ENCODE data around the gene KLK5. TPM values are rescaled to one million over a fixed set of nuclear protein-coding genes. Genes with fewer than 3 reads are reported as not detected.

Gene KLK5, protein sequence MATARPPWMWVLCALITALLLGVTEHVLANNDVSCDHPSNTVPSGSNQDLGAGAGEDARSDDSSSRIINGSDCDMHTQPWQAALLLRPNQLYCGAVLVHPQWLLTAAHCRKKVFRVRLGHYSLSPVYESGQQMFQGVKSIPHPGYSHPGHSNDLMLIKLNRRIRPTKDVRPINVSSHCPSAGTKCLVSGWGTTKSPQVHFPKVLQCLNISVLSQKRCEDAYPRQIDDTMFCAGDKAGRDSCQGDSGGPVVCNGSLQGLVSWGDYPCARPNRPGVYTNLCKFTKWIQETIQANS
- not detected in 2 replicates for total RNA-seq (2014; rRNA removed; shearing (Covaris generic))
- total RNA-seq (2022), result not detected in 2 replicates
- Bru-seq, nascent RNA, result percentile 10 among the genes with signal in this experiment
- percentile 10 among the genes with signal in this experiment for BruChase-seq, experiment 1, labeled RNA remaining after a 6-hour chase
- BruChase-seq, experiment 2, labeled RNA remaining after a 2-hour chase, result percentile 16 among the genes with signal in this experiment
- long read RNA-seq, result 0 reads

DNA sequence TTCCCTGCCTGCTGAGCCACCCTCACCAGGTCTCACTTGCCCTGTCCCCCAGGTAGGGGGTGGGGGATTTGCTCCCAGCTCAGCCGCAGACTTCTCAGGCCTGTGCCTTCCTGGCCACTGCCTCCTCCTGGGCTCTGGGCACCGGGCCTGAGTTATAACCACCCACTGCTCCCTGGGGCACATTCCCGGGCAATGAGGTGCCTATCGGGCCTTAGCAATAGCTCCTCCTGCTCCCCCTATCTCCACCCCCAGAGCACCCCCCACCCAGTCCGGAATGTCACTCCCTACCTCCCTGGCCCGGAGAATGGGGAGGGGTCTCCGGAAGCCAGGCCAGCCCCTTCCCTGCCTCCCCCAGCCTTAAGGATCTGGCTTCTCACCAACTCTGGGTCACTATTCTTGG is at the start of gene KLK5:
TSS of gene KLK5 (minus strand) at position 129 of the 400 bp plus-strand sequence. CDS start 381 bp downstream, outside the sequence.
- intact Hi-C loops (cut with micrococcal nuclease; ENCODE audit: unreplicated experiment), result no loop called here
- DNase-seq (ENCODE audit: low spot score), result no peak

DNA sequence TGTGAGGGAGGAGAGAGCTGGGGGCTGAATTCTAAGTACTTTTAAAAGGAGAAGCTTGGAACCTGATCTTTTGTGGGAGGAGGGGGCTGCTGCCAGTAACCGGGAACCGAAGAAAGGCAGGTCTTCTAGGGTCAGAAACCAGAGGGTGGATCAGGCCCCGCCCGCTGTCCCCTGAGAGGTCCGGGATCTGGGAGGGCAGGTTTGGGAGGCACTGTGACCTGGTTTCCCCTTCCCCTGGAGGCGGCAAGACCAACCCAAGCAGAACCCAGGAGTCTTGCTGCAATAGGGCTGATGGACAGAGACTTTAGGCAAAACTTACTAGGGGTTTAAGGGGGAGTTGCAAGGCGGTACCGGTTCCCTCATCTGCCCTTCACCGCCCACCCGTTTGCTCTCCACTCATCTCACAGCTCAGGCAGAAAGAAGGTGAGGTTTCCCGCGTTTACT is 49.3 kb upstream of the KLK5 start:
- H3K4me1 ChIP-seq (ENCODE audit: insufficient read depth, low read length, poor library complexity, severe bottlenecking), result no peaks in the 10 kb centered on the region
- H4K20me1 ChIP-seq (ENCODE audit: insufficient read depth, low read length), result no peaks in the 10 kb centered on the region
- H3K4me3 ChIP-seq (ENCODE audit: low read depth, low read length, poor library complexity, severe bottlenecking), result no peak overlapping the region
- ChIA-PET CTCF (ENCODE audit: unreplicated experiment) (no interaction called here), POLR2A (no interaction called here)
- no peak for DNase-seq (ENCODE audit: low spot score)
- H3K27ac ChIP-seq (ENCODE audit: low read depth, low read length, poor library complexity, severe bottlenecking), result no peak overlapping the region
- intact Hi-C loops (cut with micrococcal nuclease; ENCODE audit: unreplicated experiment), result no loop called here
- no peak overlapping the region for H3K4me2 ChIP-seq (ENCODE audit: low read length)
- H2AFZ ChIP-seq (ENCODE audit: low read length), result no peak overlapping the region
- TF ChIP-seq EZH2phosphoT487 (IDR thresholded peaks at IDR 0.05; ENCODE audit: borderline replicate concordance, low read depth, low read length), result no peak
- TF ChIP-seq, protein P1, sequence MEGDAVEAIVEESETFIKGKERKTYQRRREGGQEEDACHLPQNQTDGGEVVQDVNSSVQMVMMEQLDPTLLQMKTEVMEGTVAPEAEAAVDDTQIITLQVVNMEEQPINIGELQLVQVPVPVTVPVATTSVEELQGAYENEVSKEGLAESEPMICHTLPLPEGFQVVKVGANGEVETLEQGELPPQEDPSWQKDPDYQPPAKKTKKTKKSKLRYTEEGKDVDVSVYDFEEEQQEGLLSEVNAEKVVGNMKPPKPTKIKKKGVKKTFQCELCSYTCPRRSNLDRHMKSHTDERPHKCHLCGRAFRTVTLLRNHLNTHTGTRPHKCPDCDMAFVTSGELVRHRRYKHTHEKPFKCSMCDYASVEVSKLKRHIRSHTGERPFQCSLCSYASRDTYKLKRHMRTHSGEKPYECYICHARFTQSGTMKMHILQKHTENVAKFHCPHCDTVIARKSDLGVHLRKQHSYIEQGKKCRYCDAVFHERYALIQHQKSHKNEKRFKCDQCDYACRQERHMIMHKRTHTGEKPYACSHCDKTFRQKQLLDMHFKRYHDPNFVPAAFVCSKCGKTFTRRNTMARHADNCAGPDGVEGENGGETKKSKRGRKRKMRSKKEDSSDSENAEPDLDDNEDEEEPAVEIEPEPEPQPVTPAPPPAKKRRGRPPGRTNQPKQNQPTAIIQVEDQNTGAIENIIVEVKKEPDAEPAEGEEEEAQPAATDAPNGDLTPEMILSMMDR (conservative IDR thresholded peaks at IDR 0.05; ENCODE audit: low read length), result no peak
- H3K79me2 ChIP-seq (ENCODE audit: insufficient read depth, low read depth, low read length), result no peaks in the 10 kb centered on the region
- no peaks in the 10 kb centered on the region for H3K36me3 ChIP-seq (ENCODE audit: insufficient read depth, low read length)
- BruUV-seq (replicated peaks), result no TSS peak
- no peaks in the 10 kb centered on the region for H3K9me2 ChIP-seq (ENCODE audit: insufficient read depth, low read length)
- no peaks in the 10 kb centered on the region for H3K9me3 ChIP-seq (ENCODE audit: low read length)

More for the DNA sequence above, at the start of gene KLK5:
- no peaks in the 10 kb centered on the region for H3K9me2 ChIP-seq (ENCODE audit: insufficient read depth, low read length)
- H3K36me3 ChIP-seq (ENCODE audit: insufficient read depth, low read length), result no peaks in the 10 kb centered on the region
- no peak within 1 kb of the TSS for H2AFZ ChIP-seq (ENCODE audit: low read length)
- H3K27ac ChIP-seq (ENCODE audit: low read depth, low read length, poor library complexity, severe bottlenecking), result no peak within 1 kb of the TSS
- POLR2A ChIA-PET, result no interaction called here
- no peak within 1 kb of the TSS for H3K4me3 ChIP-seq (ENCODE audit: low read depth, low read length, poor library complexity, severe bottlenecking)
- no peaks in the 10 kb centered on the region for H3K4me1 ChIP-seq (ENCODE audit: insufficient read depth, low read length, poor library complexity, severe bottlenecking)
- CTCF ChIA-PET (ENCODE audit: unreplicated experiment), result no interaction called here
- no TSS peak for BruUV-seq (replicated peaks)
- TF ChIP-seq, protein P1 (conservative IDR thresholded peaks at IDR 0.05; ENCODE audit: low read length), result no peak
- no peak for TF ChIP-seq EZH2phosphoT487 (IDR thresholded peaks at IDR 0.05; ENCODE audit: borderline replicate concordance, low read depth, low read length)
- H3K9me3 ChIP-seq (ENCODE audit: low read length), result no peaks in the 10 kb centered on the region
- no peaks in the 10 kb centered on the region for H3K79me2 ChIP-seq (ENCODE audit: insufficient read depth, low read depth, low read length)
- H3K4me2 ChIP-seq (ENCODE audit: low read length), result no peak within 1 kb of the TSS
- no peaks in the 10 kb centered on the region for H4K20me1 ChIP-seq (ENCODE audit: insufficient read depth, low read length)

DNA sequence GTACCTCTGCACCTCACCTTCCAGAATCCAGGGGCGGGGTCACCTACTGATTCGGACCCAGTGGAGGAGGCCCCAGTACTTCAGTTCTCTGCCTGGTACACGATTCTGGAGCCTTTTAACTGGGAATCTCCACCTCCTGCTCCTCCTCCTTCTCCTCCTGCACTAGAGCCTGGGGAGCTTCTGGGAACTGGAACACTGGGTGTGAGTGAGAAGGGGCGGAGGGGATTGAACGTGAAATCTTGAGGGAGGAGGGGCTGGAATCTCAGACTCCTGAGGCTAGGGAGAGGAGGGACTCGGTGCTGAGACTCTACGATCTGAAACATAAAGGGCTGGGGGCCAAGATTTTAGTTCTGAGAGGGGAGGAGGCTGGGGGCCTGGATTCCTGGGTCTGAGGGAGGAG is 48.7 kb upstream of the KLK5 start, which contains the start of gene KLK8:
TSS of gene KLK8 (minus strand) at position 90 of the 400 bp plus-strand sequence. CDS start 437 bp downstream, outside the sequence.
- POLR2A ChIA-PET, result no interaction called here
- H3K9me2 ChIP-seq (ENCODE audit: insufficient read depth, low read length), result no peaks in the 10 kb centered on the region
- DNase-seq (ENCODE audit: low spot score), result no peak
- no TSS peak for BruUV-seq (replicated peaks)
- no peaks in the 10 kb centered on the region for H3K4me1 ChIP-seq (ENCODE audit: insufficient read depth, low read length, poor library complexity, severe bottlenecking)
- CTCF ChIA-PET (ENCODE audit: unreplicated experiment), result no interaction called here
- no peak within 1 kb of the TSS for H3K4me2 ChIP-seq (ENCODE audit: low read length)
- no peaks in the 10 kb centered on the region for H3K36me3 ChIP-seq (ENCODE audit: insufficient read depth, low read length)
- H3K27ac ChIP-seq (ENCODE audit: low read depth, low read length, poor library complexity, severe bottlenecking), result no peak within 1 kb of the TSS
- H3K9me3 ChIP-seq (ENCODE audit: low read length), result no peaks in the 10 kb centered on the region
- H2AFZ ChIP-seq (ENCODE audit: low read length), result no peak within 1 kb of the TSS
- no peak for TF ChIP-seq EZH2phosphoT487 (IDR thresholded peaks at IDR 0.05; ENCODE audit: borderline replicate concordance, low read depth, low read length)
- TF ChIP-seq, protein P1 (conservative IDR thresholded peaks at IDR 0.05; ENCODE audit: low read length), result no peak
- H4K20me1 ChIP-seq (ENCODE audit: insufficient read depth, low read length), result no peaks in the 10 kb centered on the region
- H3K4me3 ChIP-seq (ENCODE audit: low read depth, low read length, poor library complexity, severe bottlenecking), result no peak within 1 kb of the TSS
- intact Hi-C loops (cut with micrococcal nuclease; ENCODE audit: unreplicated experiment), result no loop called here
- H3K79me2 ChIP-seq (ENCODE audit: insufficient read depth, low read depth, low read length), result no peaks in the 10 kb centered on the region
